Vagina (tissue), 2 donors: ENCODE data around the gene AHDC1.

Source experiments
- POLR2A ChIP-seq, 2 donors: fragments of 450-650 bp; IDR thresholded peaks; one replicate each; pipeline ENCODE4 v1.6.1; 2017; ENCODE audit warnings: antibody characterized with exemption in 2 of 2, mild to moderate bottlenecking in 2 of 2, moderate library complexity in 2 of 2
- POLR2AphosphoS5 ChIP-seq, 2 donors: sonication (generic); formaldehyde crosslinking; IDR thresholded peaks; one replicate each; pipeline ENCODE4 v1.9.0; 2017; ENCODE audit warnings: antibody characterized with exemption in 2 of 2, mild to moderate bottlenecking in 2 of 2, low read depth in 1 of 2; ENCODE audit not compliant: insufficient read depth in 1 of 2
- TF ChIP-seq, protein P1 (sequence below), 3 experiments: fragments of 450-650 bp in 2 of 3; fragments of 200-600 bp in 1 of 3; sonication (generic) in 1 of 3; IDR thresholded peaks; one replicate each; pipeline ENCODE4 v1.5.1; 2017 to 2019; ENCODE audit warnings: antibody characterized with exemption in 3 of 3, mild to moderate bottlenecking in 2 of 3, moderate library complexity in 2 of 3

DNA sequence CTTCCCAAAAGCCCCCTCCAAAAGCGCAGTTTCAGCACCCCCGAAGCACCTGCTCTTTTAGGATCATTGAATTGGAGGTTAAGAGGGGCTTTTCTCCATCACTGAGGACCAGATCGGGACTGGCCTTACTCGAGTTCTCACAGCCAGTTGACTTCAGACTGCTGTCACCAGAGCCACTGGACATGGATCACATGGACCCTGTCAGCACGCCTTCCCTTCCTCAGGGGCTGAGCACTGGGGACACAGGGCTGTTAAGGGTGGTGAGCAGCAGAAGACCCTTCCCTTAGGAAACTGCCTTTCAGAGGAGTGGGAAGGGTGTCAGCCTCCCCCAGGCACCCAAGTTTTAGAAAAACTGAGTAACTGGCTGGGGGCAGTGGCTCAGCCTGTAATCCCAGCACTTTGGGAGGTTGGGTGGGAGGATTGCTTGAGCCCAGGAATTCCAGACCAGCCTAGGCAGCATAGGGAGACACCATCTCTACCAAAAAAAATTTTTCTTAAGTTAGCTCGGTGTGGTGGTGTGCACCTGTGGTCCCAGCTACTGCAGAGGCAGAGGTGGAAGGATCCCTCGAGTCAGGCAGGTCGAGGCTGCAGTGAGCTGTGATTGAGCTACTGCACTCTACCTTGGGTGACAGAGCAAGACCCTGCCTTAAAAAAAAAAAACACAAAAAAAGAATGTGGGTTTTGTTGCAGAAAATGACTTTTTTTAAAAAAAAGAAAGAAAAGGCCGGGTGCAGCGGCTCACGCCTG lies 31.6 kb upstream of the AHDC1 start:
- TF ChIP-seq, protein P1, sequence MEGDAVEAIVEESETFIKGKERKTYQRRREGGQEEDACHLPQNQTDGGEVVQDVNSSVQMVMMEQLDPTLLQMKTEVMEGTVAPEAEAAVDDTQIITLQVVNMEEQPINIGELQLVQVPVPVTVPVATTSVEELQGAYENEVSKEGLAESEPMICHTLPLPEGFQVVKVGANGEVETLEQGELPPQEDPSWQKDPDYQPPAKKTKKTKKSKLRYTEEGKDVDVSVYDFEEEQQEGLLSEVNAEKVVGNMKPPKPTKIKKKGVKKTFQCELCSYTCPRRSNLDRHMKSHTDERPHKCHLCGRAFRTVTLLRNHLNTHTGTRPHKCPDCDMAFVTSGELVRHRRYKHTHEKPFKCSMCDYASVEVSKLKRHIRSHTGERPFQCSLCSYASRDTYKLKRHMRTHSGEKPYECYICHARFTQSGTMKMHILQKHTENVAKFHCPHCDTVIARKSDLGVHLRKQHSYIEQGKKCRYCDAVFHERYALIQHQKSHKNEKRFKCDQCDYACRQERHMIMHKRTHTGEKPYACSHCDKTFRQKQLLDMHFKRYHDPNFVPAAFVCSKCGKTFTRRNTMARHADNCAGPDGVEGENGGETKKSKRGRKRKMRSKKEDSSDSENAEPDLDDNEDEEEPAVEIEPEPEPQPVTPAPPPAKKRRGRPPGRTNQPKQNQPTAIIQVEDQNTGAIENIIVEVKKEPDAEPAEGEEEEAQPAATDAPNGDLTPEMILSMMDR (IDR thresholded peaks at IDR 0.05), result no peak
- TF ChIP-seq POLR2A (IDR thresholded peaks at IDR 0.05) (no peak), POLR2AphosphoS5 (IDR thresholded peaks at IDR 0.05; ENCODE audit: insufficient read depth in 1 of 2, low read depth in 1 of 2) (no peak)
